Measurements from ENCODE around the gene PHLPP1.

DNA sequence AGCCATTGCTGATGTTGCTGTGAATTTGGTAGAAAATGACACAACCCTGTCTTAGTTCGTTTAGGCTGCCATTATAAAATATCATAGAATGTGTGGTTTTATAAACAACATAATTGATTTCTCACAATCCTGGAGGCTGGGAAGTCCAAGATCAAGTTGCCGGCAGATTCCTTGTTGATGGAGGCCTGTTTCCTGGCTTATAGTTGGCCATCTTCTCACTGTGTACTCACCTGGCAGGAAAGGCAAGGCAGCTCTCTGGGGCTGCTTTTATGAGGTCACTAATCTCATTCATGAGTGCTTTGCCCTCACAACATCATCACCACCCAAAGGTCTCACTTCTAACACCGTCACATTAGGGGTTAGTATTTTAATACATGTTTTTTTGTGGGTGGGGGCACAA lies 58.4 kb downstream of the PHLPP1 start:
- TF ChIP-seq, protein P1, sequence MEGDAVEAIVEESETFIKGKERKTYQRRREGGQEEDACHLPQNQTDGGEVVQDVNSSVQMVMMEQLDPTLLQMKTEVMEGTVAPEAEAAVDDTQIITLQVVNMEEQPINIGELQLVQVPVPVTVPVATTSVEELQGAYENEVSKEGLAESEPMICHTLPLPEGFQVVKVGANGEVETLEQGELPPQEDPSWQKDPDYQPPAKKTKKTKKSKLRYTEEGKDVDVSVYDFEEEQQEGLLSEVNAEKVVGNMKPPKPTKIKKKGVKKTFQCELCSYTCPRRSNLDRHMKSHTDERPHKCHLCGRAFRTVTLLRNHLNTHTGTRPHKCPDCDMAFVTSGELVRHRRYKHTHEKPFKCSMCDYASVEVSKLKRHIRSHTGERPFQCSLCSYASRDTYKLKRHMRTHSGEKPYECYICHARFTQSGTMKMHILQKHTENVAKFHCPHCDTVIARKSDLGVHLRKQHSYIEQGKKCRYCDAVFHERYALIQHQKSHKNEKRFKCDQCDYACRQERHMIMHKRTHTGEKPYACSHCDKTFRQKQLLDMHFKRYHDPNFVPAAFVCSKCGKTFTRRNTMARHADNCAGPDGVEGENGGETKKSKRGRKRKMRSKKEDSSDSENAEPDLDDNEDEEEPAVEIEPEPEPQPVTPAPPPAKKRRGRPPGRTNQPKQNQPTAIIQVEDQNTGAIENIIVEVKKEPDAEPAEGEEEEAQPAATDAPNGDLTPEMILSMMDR (IDR thresholded peaks at IDR 0.05): no peak
- TF ChIP-seq POLR2A (IDR thresholded peaks at IDR 0.05): no peak
